Measurements from ENCODE around the gene ALOXE3.

ALOXE3 gene

DNA sequence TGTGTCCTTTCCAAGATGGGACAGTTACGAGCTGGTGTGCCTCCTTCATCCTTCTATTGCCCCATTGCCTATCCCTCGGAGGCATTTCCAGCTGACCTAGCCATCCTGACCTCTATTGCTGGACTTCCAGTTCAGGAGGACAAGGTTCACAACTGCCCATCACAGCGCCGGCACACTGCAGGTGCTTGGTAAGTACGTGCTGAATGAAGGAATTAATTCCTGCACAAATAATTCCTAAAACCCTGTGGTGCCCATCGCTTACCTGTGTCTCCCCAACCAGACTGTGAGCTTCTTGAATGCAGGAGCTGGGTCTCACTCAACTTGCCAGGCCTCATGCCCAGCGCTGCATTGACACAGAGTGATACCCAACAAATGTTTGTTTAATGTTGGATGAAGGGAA lies 66.5 kb downstream of the ALOXE3 start:
- DNase-seq (ENCODE audit: low read depth, low spot score), result no peak

- no peak for DNase-seq (ENCODE audit: low read depth, low spot score)
Measured at GRCh38 chr17:8048736-8049135, 69.6 kb downstream of the ALOXE3 start.

DNA sequence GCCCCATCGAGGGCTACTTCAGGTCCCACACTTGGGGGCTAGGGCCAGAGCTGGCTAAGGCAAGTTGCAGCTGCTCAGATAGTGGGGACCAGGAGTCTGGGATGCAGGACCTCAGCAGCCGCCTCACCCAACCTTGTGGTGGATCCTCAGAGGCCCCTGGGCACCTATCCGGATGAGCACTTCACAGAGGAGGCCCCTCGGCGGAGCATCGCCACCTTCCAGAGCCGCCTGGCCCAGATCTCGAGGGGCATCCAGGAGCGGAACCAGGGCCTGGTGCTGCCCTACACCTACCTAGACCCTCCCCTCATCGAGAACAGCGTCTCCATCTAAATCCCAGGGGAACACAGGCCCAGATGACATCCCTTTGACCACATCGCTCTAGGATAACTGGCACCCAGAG lies 70.1 kb downstream of the ALOXE3 start:
- no peak for DNase-seq (ENCODE audit: low read depth, low spot score)

DNA sequence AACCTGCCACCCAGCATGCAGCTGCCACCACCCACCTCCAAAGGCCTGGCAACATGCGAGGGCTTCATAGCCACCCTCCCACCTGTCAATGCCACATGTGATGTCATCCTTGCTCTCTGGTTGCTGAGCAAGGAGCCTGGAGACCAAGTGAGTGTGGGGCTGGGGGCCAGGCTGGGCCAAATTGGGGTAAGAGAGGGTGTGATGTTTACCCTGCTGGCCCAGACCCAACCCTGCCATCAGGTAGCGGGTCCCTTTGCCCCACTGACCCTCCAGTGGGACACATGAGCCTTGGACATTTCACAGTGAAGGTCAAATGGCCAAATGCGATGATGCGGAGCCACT lies 70.6 kb downstream of the ALOXE3 start:
- no peak for DNase-seq (ENCODE audit: low read depth, low spot score)

DNA sequence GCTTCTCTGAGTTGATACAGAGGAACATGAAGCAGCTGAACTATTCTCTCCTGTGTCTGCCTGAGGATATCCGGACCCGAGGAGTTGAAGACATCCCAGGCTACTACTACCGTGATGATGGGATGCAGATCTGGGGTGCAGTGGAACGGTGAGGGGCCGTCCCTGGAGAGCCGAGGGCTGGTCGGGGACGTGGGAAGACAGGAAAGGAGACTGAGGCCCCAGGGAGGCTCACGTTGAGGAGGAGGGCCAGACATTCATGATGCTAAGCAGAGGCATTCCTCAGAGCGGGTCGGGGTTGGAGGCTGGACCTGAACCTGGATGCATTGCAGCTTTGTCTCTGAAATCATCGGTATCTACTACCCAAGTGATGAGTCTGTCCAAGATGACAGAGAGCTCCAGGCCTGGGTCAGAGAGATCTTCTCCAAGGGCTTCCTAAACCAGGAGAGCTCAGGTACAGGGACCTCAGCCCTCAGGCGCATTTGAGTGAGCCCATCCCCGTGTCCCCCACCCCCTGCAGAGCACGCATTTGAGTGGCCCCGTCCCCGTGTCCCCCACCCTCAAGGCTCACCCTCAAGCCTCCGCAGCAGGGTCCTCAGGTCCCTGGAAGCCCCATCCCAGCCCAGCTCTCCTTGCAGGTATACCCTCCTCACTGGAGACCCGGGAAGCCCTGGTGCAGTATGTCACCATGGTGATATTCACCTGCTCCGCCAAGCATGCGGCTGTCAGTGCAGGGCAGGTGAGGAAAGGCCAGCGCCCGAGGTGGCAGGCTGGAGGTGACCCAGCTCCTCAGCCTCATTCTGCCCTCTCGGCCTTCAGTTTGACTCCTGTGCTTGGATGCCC lies 71.2 kb downstream of the ALOXE3 start:
- DNase-seq (ENCODE audit: low read depth, low spot score), result no peak

GRCh38 chr17:8046306-8046928 lies 71.9 kb downstream of the ALOXE3 start:
- DNase-seq (ENCODE audit: low read depth, low spot score), result no peak

Data from ELF-1 (cell line).